CD8-positive, alpha-beta memory T cell (primary cell): ENCODE data around the gene PRKD2. TPM values are rescaled to one million over a fixed set of nuclear protein-coding genes. Genes with fewer than 3 reads are reported as not detected.
"Not testable (repeated sequence)": the region's sequence is repeated elsewhere in the genome, so short reads cannot be mapped to it uniquely, and the experiment has no call there.

ENCODE experiments used
- CTCF ChIA-PET: fragments of 350-600 bp; sonication (Branson Sonifier 250); formaldehyde crosslinking; loops from one replicate; lab custom pipeline; 2021; ENCODE audit warnings: antibody characterized with exemption; lab: Charles Lee
- POLR2A ChIA-PET: fragments of 350-600 bp; sonication (Branson Sonifier 250); formaldehyde crosslinking; loops from one replicate; lab custom pipeline; 2021; ENCODE audit warnings: antibody characterized with exemption; lab: Charles Lee
- DNase-seq, 5 donors: peaks; one replicate each; pipeline versions ENCODE4 v3.0.0 to v3.0.0-alpha.2; 2020 to 2022; ENCODE audit warnings: mixed read lengths in 1 of 5
- H3K27ac ChIP-seq: one replicate; pipeline ENCODE4 v1.7.0; 2013; ENCODE audit warnings: low read depth, mild to moderate bottlenecking, low read length, moderate library complexity
- H3K27me3 ChIP-seq: 2 replicates; pipeline ENCODE4 v1.7.0; 2013; ENCODE audit warnings: low read length, mild to moderate bottlenecking; ENCODE audit not compliant: insufficient read depth, poor library complexity, severe bottlenecking
- H3K36me3 ChIP-seq: 2 replicates; pipeline ENCODE4 v1.7.0; 2013; ENCODE audit warnings: mild to moderate bottlenecking, low read length, moderate library complexity; ENCODE audit not compliant: insufficient read depth
- H3K4me1 ChIP-seq: 2 replicates; pipeline ENCODE4 v1.7.0; 2013; ENCODE audit warnings: mild to moderate bottlenecking, low read length, moderate library complexity; ENCODE audit not compliant: insufficient read depth
- H3K4me3 ChIP-seq: 2 replicates; pipeline ENCODE4 v1.7.0; 2013; ENCODE audit warnings: mild to moderate bottlenecking, low read length
- H3K9me3 ChIP-seq: 2 replicates; pipeline ENCODE4 v1.7.0; 2013; ENCODE audit warnings: mild to moderate bottlenecking, low read length
- H3K27ac Mint-ChIP-seq, 8 donors: one replicate each; pipeline ENCODE4 v1.8.0; 2020 to 2021; ENCODE audit warnings: mixed read lengths in 8 of 8, mild to moderate bottlenecking in 6 of 8, inconsistent platforms in 3 of 8, moderate library complexity in 3 of 8
- H3K27me3 Mint-ChIP-seq, 2 donors: one replicate each; pipeline ENCODE4 v1.8.0; 2020 to 2021; ENCODE audit warnings: mixed read lengths in 2 of 2, mild to moderate bottlenecking in 1 of 2, moderate library complexity in 1 of 2
- H3K36me3 Mint-ChIP-seq, 3 donors: one replicate each; pipeline ENCODE4 v1.8.0; 2020 to 2021; ENCODE audit warnings: mixed read lengths in 3 of 3, inconsistent platforms in 1 of 3, mild to moderate bottlenecking in 1 of 3
- H3K4me1 Mint-ChIP-seq, 3 donors: one replicate each; pipeline ENCODE4 v1.8.0; 2020 to 2021; ENCODE audit warnings: mixed read lengths in 3 of 3, inconsistent platforms in 1 of 3, mild to moderate bottlenecking in 1 of 3
- H3K4me3 Mint-ChIP-seq, 7 donors: one replicate each; pipeline ENCODE4 v1.8.0; 2020 to 2021; ENCODE audit warnings: mixed read lengths in 7 of 7, mild to moderate bottlenecking in 6 of 7, moderate library complexity in 4 of 7, inconsistent platforms in 2 of 7
- H3K9me3 Mint-ChIP-seq, 5 donors: one replicate each; pipeline ENCODE4 v1.8.0; 2020 to 2022; ENCODE audit warnings: mixed read lengths in 5 of 5, mild to moderate bottlenecking in 3 of 5, moderate library complexity in 2 of 5, inconsistent platforms in 1 of 5
- polyA plus RNA-seq: library from polyadenylated mRNA; unstranded; fragments of 300-500 nt; fragmentation: Illumina TruSeq; gene quantifications from one replicate; pipeline ENCODE4 v1.2.3, GENCODE V29; 2021
- total RNA-seq, 2 experiments: library from RNA; stranded (reverse); gene quantifications; one replicate each; pipeline ENCODE4 v1.2.3, GENCODE V29; 2021

Gene PRKD2
- total and polyA plus RNA-seq, 3 experiments from 2014 or later: 61.6 to 88.0 (median 63.8) TPM

DNA sequence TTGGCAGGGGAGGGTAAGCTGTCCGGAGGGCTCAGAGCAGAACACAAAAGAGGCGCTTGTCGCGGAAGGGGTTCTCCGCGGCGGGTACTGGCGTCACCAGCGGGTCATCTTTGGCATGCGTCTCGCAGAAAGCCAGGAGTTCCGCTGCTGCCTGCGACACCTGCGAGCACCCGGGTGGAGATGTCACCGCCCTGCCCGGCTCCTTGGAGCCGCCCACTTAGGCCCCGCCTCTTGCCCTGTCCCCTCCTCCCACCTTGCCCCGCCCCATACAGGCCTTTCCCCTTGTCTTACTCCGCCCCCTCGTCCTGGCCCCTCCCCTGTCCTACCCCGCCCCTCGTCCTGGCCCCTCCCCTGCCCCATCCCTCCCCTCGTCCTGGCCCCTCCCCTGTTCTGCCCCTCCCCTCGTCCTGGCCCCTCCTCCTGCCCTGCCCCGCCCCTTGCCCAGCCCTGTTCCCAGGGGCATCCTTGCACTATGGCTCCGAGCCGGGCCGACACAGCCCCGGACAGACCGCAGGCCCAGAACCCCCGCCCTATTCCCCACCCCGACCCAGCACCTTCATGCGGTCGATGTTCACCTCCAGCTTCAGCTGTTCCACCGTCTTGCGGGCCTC is 82.8 kb downstream of the PRKD2 start:
- peak overlapping the region in 7 of 8 donors; percentile 75 to 93 (median 87) for H3K27ac Mint-ChIP-seq
- peak overlapping the region; percentile 57 to 76 (median 68) for H3K4me3 Mint-ChIP-seq

DNA sequence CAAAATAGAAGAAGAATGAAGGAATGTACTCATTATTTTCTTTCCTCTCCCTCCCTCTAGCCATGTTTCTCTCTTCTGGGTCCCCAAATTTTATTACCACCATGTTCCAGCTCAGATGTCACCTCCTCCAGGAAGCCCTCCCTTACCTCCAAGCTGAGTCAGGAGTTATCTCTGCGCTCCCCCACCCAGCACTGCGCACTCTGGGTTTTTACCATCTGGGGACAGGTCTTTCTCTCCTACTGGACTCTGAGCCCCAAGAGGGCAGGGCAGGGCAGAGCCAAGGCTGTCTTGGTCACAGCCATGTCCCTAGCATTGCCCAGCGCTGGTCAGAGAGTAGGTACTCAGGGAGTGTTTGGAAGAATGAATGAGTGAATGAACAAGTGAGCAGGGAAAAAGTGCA is 83.8 kb downstream of the PRKD2 start:
- ChIA-PET CTCF (interaction anchor here (0.6 to 2.5 kb wide), 5 partner anchors 10 to 405 kb away, joined by 3 to 13 read pairs (median 5); no protein-coding TSS in a partner anchor), POLR2A (interaction anchor here (0.6 kb wide), 2 partner anchors 11 to 641 kb away, joined by 4 to 5 read pairs; no protein-coding TSS in a partner anchor)
- Histone ChIP-seq H3K9me3 (no peaks in the 10 kb centered on the region), H3K4me1 (peaks cover 22% of the 10 kb centered on the region), H3K27ac (peak overlapping the region; percentile 35), H3K27me3 (no peaks in the 10 kb centered on the region), H3K36me3 (no peaks in the 10 kb centered on the region), H3K4me3 (peak overlapping the region; percentile 72)
- DNase-seq: no peak
- H3K4me1 Mint-ChIP-seq: peaks cover 15 to 22% (median 21%) of the 10 kb centered on the region in 3 donors
- H3K36me3 Mint-ChIP-seq: no peaks in the 10 kb centered on the region
- H3K4me3 Mint-ChIP-seq: peak overlapping the region in 4 of 7 donors; percentile 65 to 75 (median 70)
- H3K9me3 Mint-ChIP-seq: no peaks in the 10 kb centered on the region
- peak overlapping the region in 6 of 8 donors; percentile 75 to 93 (median 86) for H3K27ac Mint-ChIP-seq
- peaks cover 13 to 34% of the 10 kb centered on the region in 2 donors for H3K27me3 Mint-ChIP-seq

More for the DNA sequence above, 82.8 kb downstream of the PRKD2 start:
- no peaks in the 10 kb centered on the region for H3K9me3 ChIP-seq
- peaks cover 30% of the 10 kb centered on the region for H3K4me1 ChIP-seq
- peak overlapping the region; percentile 35 for H3K27ac ChIP-seq
- ChIA-PET CTCF (interaction anchor here (0.8 to 2.5 kb wide), 4 partner anchors 9 to 28 kb away, joined by 3 to 13 read pairs (median 8); no protein-coding TSS in a partner anchor), POLR2A (interaction anchor here (0.6 to 0.7 kb wide), 3 partner anchors 81 to 640 kb away, joined by 3 to 4 read pairs (median 3); no protein-coding TSS in a partner anchor)
- DNase-seq: peak; percentile 83 to 93 (median 86)
- H3K27me3 ChIP-seq: no peaks in the 10 kb centered on the region
- no peaks in the 10 kb centered on the region for H3K9me3 Mint-ChIP-seq
- peaks cover 15 to 22% (median 21%) of the 10 kb centered on the region in 3 donors for H3K4me1 Mint-ChIP-seq
- peaks cover 13 to 34% of the 10 kb centered on the region in 2 donors for H3K27me3 Mint-ChIP-seq
- peak overlapping the region; percentile 72 for H3K4me3 ChIP-seq
- no peaks in the 10 kb centered on the region for H3K36me3 Mint-ChIP-seq
- no peaks in the 10 kb centered on the region for H3K36me3 ChIP-seq

DNA sequence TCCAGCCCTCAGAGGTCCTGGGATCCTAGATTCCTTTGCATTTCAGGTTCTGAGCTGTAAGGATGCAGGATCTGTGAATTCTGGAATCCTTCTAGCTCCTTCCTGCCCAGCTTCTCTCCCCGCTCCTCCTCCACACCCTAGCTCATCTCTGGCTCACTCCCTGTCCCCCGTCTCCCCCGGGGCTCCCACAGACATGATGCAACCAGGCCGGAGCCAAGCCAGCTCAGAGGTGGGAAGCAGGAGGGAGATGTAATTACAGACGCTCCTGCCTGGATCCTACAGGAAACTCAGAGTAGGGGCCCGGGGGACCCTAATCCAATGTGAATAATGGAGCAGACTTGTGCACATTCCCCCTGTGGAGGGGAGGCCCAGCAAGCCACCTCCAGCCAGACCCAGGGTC is 85.4 kb downstream of the PRKD2 start:
- ChIA-PET POLR2A (interaction anchor here (1.3 kb wide), 1 partner anchor 31 kb away, joined by 3 read pairs; the partner anchor contains the start of gene CALM3), CTCF (interaction anchor here (1.0 to 1.4 kb wide), 4 partner anchors 14 to 97 kb away, joined by 3 to 8 read pairs (median 4); no protein-coding TSS in a partner anchor)

DNA sequence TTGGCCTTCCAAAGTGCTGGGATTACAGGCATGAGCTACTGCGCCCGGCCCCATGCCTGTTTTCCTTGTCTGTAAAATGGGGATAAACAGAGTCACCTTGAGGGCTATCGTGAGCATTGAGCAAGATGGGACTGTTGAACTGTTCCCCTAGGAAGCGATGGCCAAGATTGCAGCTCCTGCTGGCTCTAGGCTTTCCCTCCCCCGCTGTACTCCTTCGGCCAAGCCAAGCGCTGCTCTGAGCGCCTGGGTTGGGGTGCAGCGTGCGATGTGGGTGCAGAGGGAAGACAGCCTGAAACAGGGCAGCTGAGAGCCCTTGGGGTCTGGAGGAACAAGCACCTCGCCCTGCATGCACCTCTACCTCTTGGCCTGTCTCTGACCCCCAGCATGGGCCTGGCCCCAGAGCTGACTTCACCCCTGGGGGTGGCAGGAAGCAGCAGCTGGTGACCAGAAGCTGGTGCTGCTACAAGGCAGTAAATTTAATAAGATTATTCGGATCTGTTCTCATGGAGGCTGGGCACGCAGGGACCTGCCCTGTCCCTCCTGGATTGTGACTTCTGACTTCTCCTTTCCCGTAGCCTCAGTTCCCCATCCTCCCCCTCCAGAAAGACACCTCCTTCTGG is 86.2 kb downstream of the PRKD2 start:
- no peak overlapping the region for H3K4me3 ChIP-seq
- Mint-ChIP-seq H3K27ac (no peak overlapping the region), H3K27me3 (peaks cover 15 to 43% of the 10 kb centered on the region in 2 donors), H3K36me3 (no peaks in the 10 kb centered on the region), H3K9me3 (no peaks in the 10 kb centered on the region), H3K4me3 (no peak overlapping the region), H3K4me1 (peaks cover 15 to 22% (median 21%) of the 10 kb centered on the region in 3 donors)
- no peak overlapping the region for H3K27ac ChIP-seq
- DNase-seq: no peak
- H3K27me3 ChIP-seq: no peaks in the 10 kb centered on the region
- H3K9me3 ChIP-seq: no peaks in the 10 kb centered on the region
- ChIA-PET POLR2A (interaction anchor here (1.3 kb wide), 1 partner anchor 30 kb away, joined by 3 read pairs; the partner anchor contains the start of gene CALM3), CTCF (interaction anchor here (1.0 to 1.4 kb wide), 4 partner anchors 13 to 98 kb away, joined by 3 to 8 read pairs (median 4); no protein-coding TSS in a partner anchor)
- peaks cover 19% of the 10 kb centered on the region for H3K4me1 ChIP-seq
- no peaks in the 10 kb centered on the region for H3K36me3 ChIP-seq

More for the DNA sequence above, 85.4 kb downstream of the PRKD2 start:
- Mint-ChIP-seq H3K4me3 (no peak overlapping the region), H3K27ac (peak overlapping the region in 1 of 8 donors; percentile 75), H3K27me3 (peaks cover 15 to 43% of the 10 kb centered on the region in 2 donors), H3K9me3 (no peaks in the 10 kb centered on the region), H3K4me1 (peaks cover 15 to 22% (median 21%) of the 10 kb centered on the region in 3 donors), H3K36me3 (no peaks in the 10 kb centered on the region)
- no peaks in the 10 kb centered on the region for H3K27me3 ChIP-seq
- no peak overlapping the region for H3K4me3 ChIP-seq
- no peaks in the 10 kb centered on the region for H3K9me3 ChIP-seq
- H3K27ac ChIP-seq: no peak overlapping the region
- H3K36me3 ChIP-seq: no peaks in the 10 kb centered on the region
- DNase-seq: no peak
- peaks cover 19% of the 10 kb centered on the region for H3K4me1 ChIP-seq

DNA sequence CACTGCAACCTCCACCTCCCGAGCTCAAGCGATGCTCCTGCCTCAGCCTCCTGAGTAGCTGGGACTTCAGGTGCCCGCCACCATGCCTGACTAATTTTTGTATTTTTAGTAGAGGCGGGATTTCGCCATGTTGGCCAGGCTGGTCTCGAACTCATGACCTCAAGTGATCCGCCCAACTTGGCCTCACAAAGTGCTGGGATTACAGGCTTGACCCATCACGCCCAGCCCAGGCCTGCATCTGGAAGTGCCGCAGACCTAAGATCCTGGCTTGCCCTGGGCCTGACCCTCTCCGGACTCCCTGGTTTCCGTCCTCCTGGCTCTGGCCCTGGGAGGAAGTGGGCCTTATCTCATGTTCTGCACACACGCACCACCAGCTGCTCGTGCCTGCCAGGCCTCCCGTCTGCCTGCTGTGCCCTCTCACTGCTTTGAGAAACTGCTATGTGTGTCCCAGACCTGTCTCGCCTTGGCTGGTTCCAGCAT is 87.3 kb downstream of the PRKD2 start:
- no peak overlapping the region for H3K4me3 ChIP-seq
- no peak overlapping the region for H3K27ac ChIP-seq
- Mint-ChIP-seq H3K27me3 (peaks cover 12 to 47% of the 10 kb centered on the region in 2 donors), H3K36me3 (no peaks in the 10 kb centered on the region), H3K4me3 (no peak overlapping the region), H3K27ac (no peak overlapping the region), H3K4me1 (peaks cover 13 to 19% (median 16%) of the 10 kb centered on the region in 3 donors), H3K9me3 (no peaks in the 10 kb centered on the region)
- H3K9me3 ChIP-seq: no peaks in the 10 kb centered on the region
- DNase-seq: no peak
- ChIA-PET CTCF (interaction anchor here (0.9 to 1.2 kb wide), 2 partner anchors 16 to 86 kb away, joined by 3 read pairs; no protein-coding TSS in a partner anchor), POLR2A (no interaction called here)
- H3K27me3 ChIP-seq: no peaks in the 10 kb centered on the region
- H3K36me3 ChIP-seq: no peaks in the 10 kb centered on the region
- peaks cover 23% of the 10 kb centered on the region for H3K4me1 ChIP-seq

DNA sequence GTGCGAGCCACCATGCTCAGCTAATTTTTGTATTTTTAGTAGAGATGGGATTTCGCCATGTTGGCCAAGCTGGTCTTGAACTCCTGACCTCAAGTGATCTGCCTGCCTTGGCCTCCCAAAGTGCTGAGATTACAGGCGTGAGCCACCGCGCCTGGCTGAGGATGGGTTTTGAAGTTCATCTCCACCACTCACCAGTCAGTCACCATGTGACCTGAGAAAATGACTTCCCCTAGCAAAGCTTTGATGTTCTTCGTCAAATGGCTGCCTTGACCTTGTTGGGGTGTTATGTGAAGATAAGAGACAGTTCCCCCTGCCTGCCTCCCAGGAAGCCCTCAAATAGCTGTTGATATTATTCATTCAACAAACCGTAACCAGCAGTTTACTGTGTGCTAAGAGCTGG is 87.9 kb downstream of the PRKD2 start:
- H3K27ac Mint-ChIP-seq, H3K36me3 ChIP-seq, POLR2A ChIA-PET, H3K27ac ChIP-seq, H3K9me3 ChIP-seq, H3K9me3 Mint-ChIP-seq, DNase-seq, H3K4me3 ChIP-seq, H3K36me3 Mint-ChIP-seq, H3K27me3 ChIP-seq, H3K4me3 Mint-ChIP-seq: not testable (repeated sequence)
- H3K4me1 ChIP-seq: peaks cover 19% of the 10 kb centered on the region
- Mint-ChIP-seq H3K27me3 (peaks cover 12 to 47% of the 10 kb centered on the region in 2 donors), H3K4me1 (peaks cover 11 to 15% (median 12%) of the 10 kb centered on the region in 3 donors)
- CTCF ChIA-PET: interaction anchor here (1.2 kb wide), 1 partner anchor 16 kb away, joined by 3 read pairs; no protein-coding TSS in a partner anchor

DNA sequence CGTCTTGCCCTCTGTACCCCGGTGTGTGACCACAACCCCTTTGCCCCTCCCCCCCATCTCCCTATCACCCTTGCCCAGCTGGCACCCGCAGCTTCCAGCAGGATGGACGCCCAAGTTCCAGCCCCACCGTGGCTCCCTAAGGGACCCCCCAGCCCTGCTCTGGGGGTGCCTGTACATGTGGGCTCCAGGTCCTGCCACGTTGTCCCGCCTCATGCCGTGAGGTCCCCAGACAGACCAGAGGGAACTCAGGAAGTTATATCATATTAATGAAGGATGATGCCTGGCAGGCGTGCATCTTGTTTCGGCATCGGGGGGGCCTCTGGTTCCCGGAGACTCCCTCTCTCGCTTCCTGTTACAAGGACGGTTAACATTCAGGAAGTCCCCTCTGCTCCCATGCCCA is 90.5 kb downstream of the PRKD2 start:
- H3K27me3 ChIP-seq: no peaks in the 10 kb centered on the region
- Mint-ChIP-seq H3K9me3 (no peaks in the 10 kb centered on the region), H3K36me3 (no peaks in the 10 kb centered on the region), H3K4me1 (peaks cover 0 to 8% (median 1%) of the 10 kb centered on the region in 3 donors), H3K27ac (no peak overlapping the region), H3K27me3 (peaks cover 4 to 33% of the 10 kb centered on the region in 2 donors), H3K4me3 (no peak overlapping the region)
- no peaks in the 10 kb centered on the region for H3K36me3 ChIP-seq
- POLR2A ChIA-PET: interaction anchor here (1.1 kb wide), 1 partner anchor 26 kb away, joined by 3 read pairs; no protein-coding TSS in a partner anchor
- no peak overlapping the region for H3K27ac ChIP-seq
- H3K9me3 ChIP-seq: no peaks in the 10 kb centered on the region
- H3K4me3 ChIP-seq: no peak overlapping the region
- DNase-seq: no peak
- CTCF ChIA-PET: interaction anchor here (1.4 kb wide), 1 partner anchor 11 kb away, joined by 3 read pairs; no protein-coding TSS in a partner anchor
- peaks cover 19% of the 10 kb centered on the region for H3K4me1 ChIP-seq
